Calu3 (cell line): ENCODE results near the gene GMDS. TPM values are rescaled to one million over a fixed set of nuclear protein-coding genes. Genes with fewer than 3 reads are reported as not detected.

Source experiments
- BruUV-seq: library from RNA; stranded (reverse); fragments of 400-500 nt; replicated peaks from 2 replicates; lab custom pipeline; 2021; lab: Mats Ljungman, UMichigan
- CTCF ChIA-PET: fragments of 300-600 bp; sonication (Branson Sonifier 250); formaldehyde crosslinking; loops from one replicate; lab custom pipeline; 2022; ENCODE audit warnings: antibody characterized with exemption; lab: Charles Lee
- DNase-seq: peaks from one replicate; pipeline ENCODE4 v3.0.0; 2022
- H3K27ac Mint-ChIP-seq: one replicate; pipeline ENCODE4 v1.8.0; 2022; ENCODE audit warnings: mixed read lengths; ENCODE audit not compliant: unreplicated experiment
- H3K27me3 Mint-ChIP-seq: one replicate; pipeline ENCODE4 v1.8.0; 2022; ENCODE audit warnings: mixed read lengths; ENCODE audit not compliant: unreplicated experiment
- H3K36me3 Mint-ChIP-seq: one replicate; pipeline ENCODE4 v1.8.0; 2022; ENCODE audit warnings: mild to moderate bottlenecking, moderate library complexity, mixed read lengths; ENCODE audit not compliant: insufficient read depth, unreplicated experiment
- H3K4me1 Mint-ChIP-seq: one replicate; pipeline ENCODE4 v1.8.0; 2022; ENCODE audit warnings: mild to moderate bottlenecking, low read depth, mixed read lengths; ENCODE audit not compliant: unreplicated experiment
- H3K4me3 Mint-ChIP-seq: one replicate; pipeline ENCODE4 v1.8.0; 2022; ENCODE audit warnings: mild to moderate bottlenecking, low read depth, moderate library complexity, mixed read lengths; ENCODE audit not compliant: unreplicated experiment
- H3K9me3 Mint-ChIP-seq: one replicate; pipeline ENCODE4 v1.8.0; 2022; ENCODE audit warnings: low read depth, mixed read lengths; ENCODE audit not compliant: unreplicated experiment
- CTCF ChIP-seq: fragments of 200-600 bp; IDR thresholded peaks from one replicate; pipeline ENCODE4 v1.8.0; 2022; ENCODE audit warnings: antibody characterized with exemption; ENCODE audit not compliant: unreplicated experiment
- intact Hi-C: fragments of 100-400 bp; cut with micrococcal nuclease; formaldehyde crosslinking; loops from one replicate; pipeline ENCODE4 v1.10.0; 2022; ENCODE audit not compliant: unreplicated experiment
- total RNA-seq: library from RNA; stranded (reverse); gene quantifications from 2 replicates; pipeline ENCODE4 v1.2.3, GENCODE V29; 2022

The GMDS gene
- total RNA-seq, 1 experiment from 2014 or later, result 58.2 TPM

- H3K9me3 Mint-ChIP-seq, result no peaks in the 10 kb centered on the region
- no peak overlapping the region for H3K27ac Mint-ChIP-seq
- H3K36me3 Mint-ChIP-seq, result no peaks in the 10 kb centered on the region
- H3K4me1 Mint-ChIP-seq, result peaks cover 9% of the 10 kb centered on the region
- no TSS peak for BruUV-seq
- CTCF ChIA-PET, result no interaction called here
- no peaks in the 10 kb centered on the region for H3K27me3 Mint-ChIP-seq
- intact Hi-C loops, result no loop called here
- H3K4me3 Mint-ChIP-seq, result no peak overlapping the region
- no peak for TF ChIP-seq CTCF
- no peak for DNase-seq
Observed at GRCh38 chr6:1834207-1834606, 411.2 kb downstream of the GMDS start.

- no peak overlapping the region for H3K4me3 Mint-ChIP-seq
- H3K27ac Mint-ChIP-seq, result no peak overlapping the region
- intact Hi-C loops, result no loop called here
- DNase-seq, result no peak
- peaks cover 3% of the 10 kb centered on the region for H3K9me3 Mint-ChIP-seq
- H3K27me3 Mint-ChIP-seq, result no peaks in the 10 kb centered on the region
- no peaks in the 10 kb centered on the region for H3K36me3 Mint-ChIP-seq
- CTCF ChIA-PET, result no interaction called here
- no peak for TF ChIP-seq CTCF
- no TSS peak for BruUV-seq
- H3K4me1 Mint-ChIP-seq, result peaks cover 5% of the 10 kb centered on the region
Observed at GRCh38 chr6:1832844-1833787, 412.3 kb downstream of the GMDS start.

- no peaks in the 10 kb centered on the region for H3K27me3 Mint-ChIP-seq
- no peaks in the 10 kb centered on the region for H3K4me1 Mint-ChIP-seq
- no TSS peak for BruUV-seq
- H3K4me3 Mint-ChIP-seq, result no peak overlapping the region
- DNase-seq, result no peak
- TF ChIP-seq CTCF, result no peak
- no peaks in the 10 kb centered on the region for H3K36me3 Mint-ChIP-seq
- CTCF ChIA-PET, result no interaction called here
- H3K27ac Mint-ChIP-seq, result no peak overlapping the region
- intact Hi-C loops, result no loop called here
- H3K9me3 Mint-ChIP-seq, result peaks cover 6% of the 10 kb centered on the region
Observed at GRCh38 chr6:1832358-1832757, 413.0 kb downstream of the GMDS start.

- Mint-ChIP-seq H3K4me1 (no peaks in the 10 kb centered on the region), H3K27ac (no peak overlapping the region), H3K9me3 (peaks cover 6% of the 10 kb centered on the region), H3K27me3 (no peaks in the 10 kb centered on the region), H3K36me3 (no peaks in the 10 kb centered on the region), H3K4me3 (no peak overlapping the region)
- intact Hi-C loops, result no loop called here
- TF ChIP-seq CTCF, result no peak
- BruUV-seq, result no TSS peak
- CTCF ChIA-PET, result interaction anchor here (1.2 kb wide), 1 partner anchor 11 kb away, joined by 5 read pairs; no protein-coding TSS in a partner anchor
- DNase-seq, result no peak
Observed at GRCh38 chr6:1827984-1828793, 417.2 kb downstream of the GMDS start.
